GM12878 (cell line): ENCODE measurements around the gene MYOM1.

ENCODE experiments used
- ATF2 ChIP-seq: IDR thresholded peaks from 2 replicates; pipeline ENCODE4 v1.6.1; 2012; ENCODE audit warnings: low read length, inconsistent platforms
- CTCF ChIP-seq, 3 experiments: IDR thresholded peaks in 2 of 3; conservative IDR thresholded peaks in 1 of 3; 2 replicates each; pipeline ENCODE4 v1.5.1; 2011; ENCODE audit warnings: low read depth in 3 of 3, low read length in 3 of 3, mild to moderate bottlenecking in 3 of 3, control low read depth in 2 of 3, moderate library complexity in 2 of 3, inconsistent platforms in 1 of 3, mixed read lengths in 1 of 3; ENCODE audit not compliant: control insufficient read depth in 2 of 3, insufficient read depth in 1 of 3; ENCODE audit errors: extremely low read depth in 1 of 3
- EZH2 ChIP-seq: IDR thresholded peaks from 2 replicates; pipeline ENCODE4 v1.6.1; 2012; ENCODE audit warnings: low read depth, mild to moderate bottlenecking, control low read depth, inconsistent platforms, low read length, borderline replicate concordance; ENCODE audit not compliant: control insufficient read depth
- JUND ChIP-seq: IDR thresholded peaks from 2 replicates; pipeline ENCODE4 v1.6.1; 2012; ENCODE audit warnings: low read depth, mild to moderate bottlenecking, low read length, improper control_type of control experiment, moderate library complexity
- POU2F2 ChIP-seq: IDR thresholded peaks from 3 replicates; pipeline ENCODE4 v1.6.1; 2011; ENCODE audit warnings: low read depth, mild to moderate bottlenecking, low read length, borderline replicate concordance
- RBBP5 ChIP-seq: fragments of 200-600 bp; sonication (generic); conservative IDR thresholded peaks from 2 replicates; pipeline ENCODE4 v1.6.1; 2016
- REST ChIP-seq: IDR thresholded peaks from 2 replicates; pipeline ENCODE4 v1.6.1; 2012; ENCODE audit warnings: mild to moderate bottlenecking, low read depth, low read length
- SIN3A ChIP-seq: IDR thresholded peaks from 2 replicates; pipeline ENCODE4 v1.6.1; 2012; ENCODE audit warnings: low read depth, low read length, improper control_type of control experiment
- SUPT20H ChIP-seq: IDR thresholded peaks from 2 replicates; pipeline ENCODE4 v1.6.1; 2011; ENCODE audit warnings: low read depth, mild to moderate bottlenecking, low read length, moderate library complexity, borderline replicate concordance; ENCODE audit not compliant: control insufficient read depth
- TARDBP ChIP-seq: IDR thresholded peaks from 2 replicates; pipeline ENCODE4 v1.6.1; 2016; ENCODE audit warnings: borderline replicate concordance
- ZBTB4 ChIP-seq: fragments of 450-650 bp; formaldehyde crosslinking; IDR thresholded peaks from 2 replicates; pipeline ENCODE4 v1.4.0; 2022; ENCODE audit warnings: mild to moderate bottlenecking, moderate library complexity
- ZNF274 ChIP-seq: IDR thresholded peaks from one replicate; pipeline ENCODE4 v1.8.0; 2011; ENCODE audit not compliant: insufficient read length, insufficient read depth
- TF ChIP-seq, protein P1 (sequence below): IDR thresholded peaks from 2 replicates; pipeline ENCODE4 v1.6.1; 2011; ENCODE audit warnings: borderline replicate concordance, low read depth, mild to moderate bottlenecking, moderate library complexity, mixed read lengths, low read length; ENCODE audit not compliant: insufficient read depth; ENCODE audit errors: extremely low read length
- TF ChIP-seq, protein P2 (sequence below): fragments of 450-650 bp; formaldehyde crosslinking; IDR thresholded peaks from 2 replicates; pipeline ENCODE4 v1.5.0; 2022; ENCODE audit warnings: mild to moderate bottlenecking, missing genetic modification characterization

- TF ChIP-seq TARDBP: no peak
- no peak for TF ChIP-seq POU2F2
- TF ChIP-seq EZH2: no peak
- no peak for TF ChIP-seq CTCF (IDR thresholded peaks at IDR 0.05 in 2 of 3, conservative IDR thresholded peaks at IDR 0.05 in 1 of 3; ENCODE audit: control insufficient read depth in 2 of 3, extremely low read depth in 1 of 3, insufficient read depth in 1 of 3, low read depth in 3 of 3, low read length in 3 of 3)
- no peak for TF ChIP-seq ATF2
- TF ChIP-seq RBBP5: no peak
- TF ChIP-seq SUPT20H: no peak
- TF ChIP-seq ZBTB4: no peak
- no peak for TF ChIP-seq ZNF274
- TF ChIP-seq, protein P1, sequence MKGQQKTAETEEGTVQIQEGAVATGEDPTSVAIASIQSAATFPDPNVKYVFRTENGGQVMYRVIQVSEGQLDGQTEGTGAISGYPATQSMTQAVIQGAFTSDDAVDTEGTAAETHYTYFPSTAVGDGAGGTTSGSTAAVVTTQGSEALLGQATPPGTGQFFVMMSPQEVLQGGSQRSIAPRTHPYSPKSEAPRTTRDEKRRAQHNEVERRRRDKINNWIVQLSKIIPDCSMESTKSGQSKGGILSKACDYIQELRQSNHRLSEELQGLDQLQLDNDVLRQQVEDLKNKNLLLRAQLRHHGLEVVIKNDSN: no peak
- no peak for TF ChIP-seq SIN3A
- TF ChIP-seq, protein P2, sequence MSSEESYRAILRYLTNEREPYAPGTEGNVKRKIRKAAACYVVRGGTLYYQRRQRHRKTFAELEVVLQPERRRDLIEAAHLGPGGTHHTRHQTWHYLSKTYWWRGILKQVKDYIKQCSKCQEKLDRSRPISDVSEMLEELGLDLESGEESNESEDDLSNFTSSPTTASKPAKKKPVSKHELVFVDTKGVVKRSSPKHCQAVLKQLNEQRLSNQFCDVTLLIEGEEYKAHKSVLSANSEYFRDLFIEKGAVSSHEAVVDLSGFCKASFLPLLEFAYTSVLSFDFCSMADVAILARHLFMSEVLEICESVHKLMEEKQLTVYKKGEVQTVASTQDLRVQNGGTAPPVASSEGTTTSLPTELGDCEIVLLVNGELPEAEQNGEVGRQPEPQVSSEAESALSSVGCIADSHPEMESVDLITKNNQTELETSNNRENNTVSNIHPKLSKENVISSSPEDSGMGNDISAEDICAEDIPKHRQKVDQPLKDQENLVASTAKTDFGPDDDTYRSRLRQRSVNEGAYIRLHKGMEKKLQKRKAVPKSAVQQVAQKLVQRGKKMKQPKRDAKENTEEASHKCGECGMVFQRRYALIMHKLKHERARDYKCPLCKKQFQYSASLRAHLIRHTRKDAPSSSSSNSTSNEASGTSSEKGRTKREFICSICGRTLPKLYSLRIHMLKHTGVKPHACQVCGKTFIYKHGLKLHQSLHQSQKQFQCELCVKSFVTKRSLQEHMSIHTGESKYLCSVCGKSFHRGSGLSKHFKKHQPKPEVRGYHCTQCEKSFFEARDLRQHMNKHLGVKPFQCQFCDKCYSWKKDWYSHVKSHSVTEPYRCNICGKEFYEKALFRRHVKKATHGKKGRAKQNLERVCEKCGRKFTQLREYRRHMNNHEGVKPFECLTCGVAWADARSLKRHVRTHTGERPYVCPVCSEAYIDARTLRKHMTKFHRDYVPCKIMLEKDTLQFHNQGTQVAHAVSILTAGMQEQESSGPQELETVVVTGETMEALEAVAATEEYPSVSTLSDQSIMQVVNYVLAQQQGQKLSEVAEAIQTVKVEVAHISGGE (CRISPR knock-in tag): no peak
- TF ChIP-seq JUND: no peak
- no peak for TF ChIP-seq REST
These were observed at the start of gene MYOM1 for GRCh38 chr18:3219631-3220335.
